GM23338 (cell line): ENCODE measurements around the gene PRDM11.

ENCODE experiments used
- CREB1 ChIP-seq: fragments of 250-450 bp; sonication (Bioruptor Pico); IDR thresholded peaks from 2 replicates; pipeline ENCODE4 v1.5.0; 2020; ENCODE audit warnings: low read depth, mild to moderate bottlenecking, moderate library complexity
- EZH2 ChIP-seq: fragments of 200-600 bp; sonication (generic); IDR thresholded peaks from one replicate; pipeline ENCODE4 v1.8.0; 2017; ENCODE audit warnings: antibody characterized with exemption, mild to moderate bottlenecking, low read depth; ENCODE audit not compliant: unreplicated experiment
- EZH2phosphoT487 ChIP-seq: fragments of 200-600 bp; sonication (generic); IDR thresholded peaks from one replicate; pipeline ENCODE4 v1.8.1; 2018; ENCODE audit warnings: antibody characterized with exemption; ENCODE audit not compliant: unreplicated experiment
- JUNB ChIP-seq: IDR thresholded peaks from one replicate; pipeline ENCODE4 v1.6.1; 2016; ENCODE audit warnings: antibody characterized with exemption; ENCODE audit not compliant: unreplicated experiment
- NANOG ChIP-seq: IDR thresholded peaks from 2 replicates; pipeline ENCODE4 v1.6.1; 2016; ENCODE audit warnings: antibody characterized with exemption, borderline replicate concordance
- POLR2AphosphoS5 ChIP-seq: IDR thresholded peaks from 2 replicates; pipeline ENCODE4 v1.6.1; 2016; ENCODE audit warnings: antibody characterized with exemption, low read depth
- STAT1 ChIP-seq: IDR thresholded peaks from one replicate; pipeline ENCODE4 v1.6.1; 2016; ENCODE audit warnings: antibody characterized with exemption; ENCODE audit not compliant: unreplicated experiment
- TF ChIP-seq, protein P1 (sequence below), 2 experiments: fragments of 200-600 bp in 1 of 2; sonication (generic) in 1 of 2; conservative IDR thresholded peaks; 2 replicates each; pipeline versions ENCODE4 v1.5.1 to v1.6.1; 2016 to 2017; ENCODE audit warnings: antibody characterized with exemption in 2 of 2, low read depth in 2 of 2, mild to moderate bottlenecking in 2 of 2, moderate library complexity in 1 of 2
- TF ChIP-seq, protein P2 (sequence below): IDR thresholded peaks from one replicate; pipeline ENCODE4 v1.6.1; 2018; ENCODE audit warnings: antibody characterized with exemption; ENCODE audit not compliant: unreplicated experiment
- TF ChIP-seq, protein P3 (sequence below): IDR thresholded peaks from 2 replicates; pipeline ENCODE4 v1.6.1; 2016; ENCODE audit warnings: antibody characterized with exemption
- TF ChIP-seq, protein P4 (sequence below): fragments of 250-450 bp; sonication (Bioruptor Pico); IDR thresholded peaks from 2 replicates; pipeline ENCODE4 v1.5.0; 2020; ENCODE audit warnings: mild to moderate bottlenecking, moderate library complexity

DNA sequence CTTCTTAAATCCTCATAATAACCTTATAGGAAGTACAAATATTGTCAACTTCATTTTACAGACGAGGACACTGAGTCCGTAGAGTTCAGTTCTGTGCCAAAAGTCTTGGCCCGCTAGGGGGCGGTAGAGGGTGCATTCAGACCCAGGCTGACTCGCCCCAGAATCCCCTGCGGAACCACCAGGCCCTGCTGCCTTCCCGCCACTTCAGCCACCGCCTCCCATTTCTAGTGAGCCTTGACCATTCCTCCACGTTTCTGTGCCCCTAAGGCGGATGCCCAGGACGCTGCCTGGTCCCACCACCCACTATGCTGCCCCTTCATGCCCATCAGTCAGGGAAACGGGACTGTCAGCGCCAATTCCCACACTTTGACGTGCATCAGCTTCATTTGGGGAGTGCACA, 120.6 kb downstream of the PRDM11 start:
- TF ChIP-seq, protein P1, sequence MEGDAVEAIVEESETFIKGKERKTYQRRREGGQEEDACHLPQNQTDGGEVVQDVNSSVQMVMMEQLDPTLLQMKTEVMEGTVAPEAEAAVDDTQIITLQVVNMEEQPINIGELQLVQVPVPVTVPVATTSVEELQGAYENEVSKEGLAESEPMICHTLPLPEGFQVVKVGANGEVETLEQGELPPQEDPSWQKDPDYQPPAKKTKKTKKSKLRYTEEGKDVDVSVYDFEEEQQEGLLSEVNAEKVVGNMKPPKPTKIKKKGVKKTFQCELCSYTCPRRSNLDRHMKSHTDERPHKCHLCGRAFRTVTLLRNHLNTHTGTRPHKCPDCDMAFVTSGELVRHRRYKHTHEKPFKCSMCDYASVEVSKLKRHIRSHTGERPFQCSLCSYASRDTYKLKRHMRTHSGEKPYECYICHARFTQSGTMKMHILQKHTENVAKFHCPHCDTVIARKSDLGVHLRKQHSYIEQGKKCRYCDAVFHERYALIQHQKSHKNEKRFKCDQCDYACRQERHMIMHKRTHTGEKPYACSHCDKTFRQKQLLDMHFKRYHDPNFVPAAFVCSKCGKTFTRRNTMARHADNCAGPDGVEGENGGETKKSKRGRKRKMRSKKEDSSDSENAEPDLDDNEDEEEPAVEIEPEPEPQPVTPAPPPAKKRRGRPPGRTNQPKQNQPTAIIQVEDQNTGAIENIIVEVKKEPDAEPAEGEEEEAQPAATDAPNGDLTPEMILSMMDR (conservative IDR thresholded peaks at IDR 0.05; ENCODE audit: low read depth in 2 of 2) = peak; percentile 83 to 89
- TF ChIP-seq POLR2AphosphoS5 (no peak), EZH2 (no peak), EZH2phosphoT487 (no peak), JUNB (no peak), STAT1 (no peak), CREB1 (no peak), NANOG (no peak)
- TF ChIP-seq, protein P2, sequence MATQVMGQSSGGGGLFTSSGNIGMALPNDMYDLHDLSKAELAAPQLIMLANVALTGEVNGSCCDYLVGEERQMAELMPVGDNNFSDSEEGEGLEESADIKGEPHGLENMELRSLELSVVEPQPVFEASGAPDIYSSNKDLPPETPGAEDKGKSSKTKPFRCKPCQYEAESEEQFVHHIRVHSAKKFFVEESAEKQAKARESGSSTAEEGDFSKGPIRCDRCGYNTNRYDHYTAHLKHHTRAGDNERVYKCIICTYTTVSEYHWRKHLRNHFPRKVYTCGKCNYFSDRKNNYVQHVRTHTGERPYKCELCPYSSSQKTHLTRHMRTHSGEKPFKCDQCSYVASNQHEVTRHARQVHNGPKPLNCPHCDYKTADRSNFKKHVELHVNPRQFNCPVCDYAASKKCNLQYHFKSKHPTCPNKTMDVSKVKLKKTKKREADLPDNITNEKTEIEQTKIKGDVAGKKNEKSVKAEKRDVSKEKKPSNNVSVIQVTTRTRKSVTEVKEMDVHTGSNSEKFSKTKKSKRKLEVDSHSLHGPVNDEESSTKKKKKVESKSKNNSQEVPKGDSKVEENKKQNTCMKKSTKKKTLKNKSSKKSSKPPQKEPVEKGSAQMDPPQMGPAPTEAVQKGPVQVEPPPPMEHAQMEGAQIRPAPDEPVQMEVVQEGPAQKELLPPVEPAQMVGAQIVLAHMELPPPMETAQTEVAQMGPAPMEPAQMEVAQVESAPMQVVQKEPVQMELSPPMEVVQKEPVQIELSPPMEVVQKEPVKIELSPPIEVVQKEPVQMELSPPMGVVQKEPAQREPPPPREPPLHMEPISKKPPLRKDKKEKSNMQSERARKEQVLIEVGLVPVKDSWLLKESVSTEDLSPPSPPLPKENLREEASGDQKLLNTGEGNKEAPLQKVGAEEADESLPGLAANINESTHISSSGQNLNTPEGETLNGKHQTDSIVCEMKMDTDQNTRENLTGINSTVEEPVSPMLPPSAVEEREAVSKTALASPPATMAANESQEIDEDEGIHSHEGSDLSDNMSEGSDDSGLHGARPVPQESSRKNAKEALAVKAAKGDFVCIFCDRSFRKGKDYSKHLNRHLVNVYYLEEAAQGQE = no peak
- TF ChIP-seq, protein P3, sequence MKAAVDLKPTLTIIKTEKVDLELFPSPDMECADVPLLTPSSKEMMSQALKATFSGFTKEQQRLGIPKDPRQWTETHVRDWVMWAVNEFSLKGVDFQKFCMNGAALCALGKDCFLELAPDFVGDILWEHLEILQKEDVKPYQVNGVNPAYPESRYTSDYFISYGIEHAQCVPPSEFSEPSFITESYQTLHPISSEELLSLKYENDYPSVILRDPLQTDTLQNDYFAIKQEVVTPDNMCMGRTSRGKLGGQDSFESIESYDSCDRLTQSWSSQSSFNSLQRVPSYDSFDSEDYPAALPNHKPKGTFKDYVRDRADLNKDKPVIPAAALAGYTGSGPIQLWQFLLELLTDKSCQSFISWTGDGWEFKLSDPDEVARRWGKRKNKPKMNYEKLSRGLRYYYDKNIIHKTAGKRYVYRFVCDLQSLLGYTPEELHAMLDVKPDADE = no peak
- TF ChIP-seq, protein P4, sequence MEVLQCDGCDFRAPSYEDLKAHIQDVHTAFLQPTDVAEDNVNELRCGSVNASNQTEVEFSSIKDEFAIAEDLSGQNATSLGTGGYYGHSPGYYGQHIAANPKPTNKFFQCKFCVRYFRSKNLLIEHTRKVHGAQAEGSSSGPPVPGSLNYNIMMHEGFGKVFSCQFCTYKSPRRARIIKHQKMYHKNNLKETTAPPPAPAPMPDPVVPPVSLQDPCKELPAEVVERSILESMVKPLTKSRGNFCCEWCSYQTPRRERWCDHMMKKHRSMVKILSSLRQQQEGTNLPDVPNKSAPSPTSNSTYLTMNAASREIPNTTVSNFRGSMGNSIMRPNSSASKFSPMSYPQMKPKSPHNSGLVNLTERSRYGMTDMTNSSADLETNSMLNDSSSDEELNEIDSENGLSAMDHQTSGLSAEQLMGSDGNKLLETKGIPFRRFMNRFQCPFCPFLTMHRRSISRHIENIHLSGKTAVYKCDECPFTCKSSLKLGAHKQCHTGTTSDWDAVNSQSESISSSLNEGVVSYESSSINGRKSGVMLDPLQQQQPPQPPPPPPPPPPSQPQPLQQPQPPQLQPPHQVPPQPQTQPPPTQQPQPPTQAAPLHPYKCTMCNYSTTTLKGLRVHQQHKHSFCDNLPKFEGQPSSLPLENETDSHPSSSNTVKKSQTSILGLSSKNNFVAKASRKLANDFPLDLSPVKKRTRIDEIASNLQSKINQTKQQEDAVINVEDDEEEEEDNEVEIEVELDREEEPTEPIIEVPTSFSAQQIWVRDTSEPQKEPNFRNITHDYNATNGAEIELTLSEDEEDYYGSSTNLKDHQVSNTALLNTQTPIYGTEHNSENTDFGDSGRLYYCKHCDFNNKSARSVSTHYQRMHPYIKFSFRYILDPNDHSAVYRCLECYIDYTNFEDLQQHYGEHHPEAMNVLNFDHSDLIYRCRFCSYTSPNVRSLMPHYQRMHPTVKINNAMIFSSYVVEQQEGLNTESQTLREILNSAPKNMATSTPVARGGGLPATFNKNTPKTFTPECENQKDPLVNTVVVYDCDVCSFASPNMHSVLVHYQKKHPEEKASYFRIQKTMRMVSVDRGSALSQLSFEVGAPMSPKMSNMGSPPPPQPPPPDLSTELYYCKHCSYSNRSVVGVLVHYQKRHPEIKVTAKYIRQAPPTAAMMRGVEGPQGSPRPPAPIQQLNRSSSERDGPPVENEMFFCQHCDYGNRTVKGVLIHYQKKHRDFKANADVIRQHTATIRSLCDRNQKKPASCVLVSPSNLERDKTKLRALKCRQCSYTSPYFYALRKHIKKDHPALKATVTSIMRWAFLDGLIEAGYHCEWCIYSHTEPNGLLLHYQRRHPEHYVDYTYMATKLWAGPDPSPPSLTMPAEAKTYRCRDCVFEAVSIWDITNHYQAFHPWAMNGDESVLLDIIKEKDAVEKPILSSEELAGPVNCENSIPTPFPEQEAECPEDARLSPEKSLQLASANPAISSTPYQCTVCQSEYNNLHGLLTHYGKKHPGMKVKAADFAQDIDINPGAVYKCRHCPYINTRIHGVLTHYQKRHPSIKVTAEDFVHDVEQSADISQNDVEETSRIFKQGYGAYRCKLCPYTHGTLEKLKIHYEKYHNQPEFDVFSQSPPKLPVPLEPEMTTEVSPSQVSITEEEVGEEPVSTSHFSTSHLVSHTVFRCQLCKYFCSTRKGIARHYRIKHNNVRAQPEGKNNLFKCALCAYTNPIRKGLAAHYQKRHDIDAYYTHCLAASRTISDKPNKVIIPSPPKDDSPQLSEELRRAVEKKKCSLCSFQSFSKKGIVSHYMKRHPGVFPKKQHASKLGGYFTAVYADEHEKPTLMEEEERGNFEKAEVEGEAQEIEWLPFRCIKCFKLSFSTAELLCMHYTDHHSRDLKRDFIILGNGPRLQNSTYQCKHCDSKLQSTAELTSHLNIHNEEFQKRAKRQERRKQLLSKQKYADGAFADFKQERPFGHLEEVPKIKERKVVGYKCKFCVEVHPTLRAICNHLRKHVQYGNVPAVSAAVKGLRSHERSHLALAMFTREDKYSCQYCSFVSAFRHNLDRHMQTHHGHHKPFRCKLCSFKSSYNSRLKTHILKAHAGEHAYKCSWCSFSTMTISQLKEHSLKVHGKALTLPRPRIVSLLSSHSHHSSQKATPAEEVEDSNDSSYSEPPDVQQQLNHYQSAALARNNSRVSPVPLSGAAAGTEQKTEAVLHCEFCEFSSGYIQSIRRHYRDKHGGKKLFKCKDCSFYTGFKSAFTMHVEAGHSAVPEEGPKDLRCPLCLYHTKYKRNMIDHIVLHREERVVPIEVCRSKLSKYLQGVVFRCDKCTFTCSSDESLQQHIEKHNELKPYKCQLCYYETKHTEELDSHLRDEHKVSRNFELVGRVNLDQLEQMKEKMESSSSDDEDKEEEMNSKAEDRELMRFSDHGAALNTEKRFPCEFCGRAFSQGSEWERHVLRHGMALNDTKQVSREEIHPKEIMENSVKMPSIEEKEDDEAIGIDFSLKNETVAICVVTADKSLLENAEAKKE (CRISPR knock-in tag) = no peak
